Measurements from ENCODE around the gene ARID1B.

Gene ARID1B

DNA sequence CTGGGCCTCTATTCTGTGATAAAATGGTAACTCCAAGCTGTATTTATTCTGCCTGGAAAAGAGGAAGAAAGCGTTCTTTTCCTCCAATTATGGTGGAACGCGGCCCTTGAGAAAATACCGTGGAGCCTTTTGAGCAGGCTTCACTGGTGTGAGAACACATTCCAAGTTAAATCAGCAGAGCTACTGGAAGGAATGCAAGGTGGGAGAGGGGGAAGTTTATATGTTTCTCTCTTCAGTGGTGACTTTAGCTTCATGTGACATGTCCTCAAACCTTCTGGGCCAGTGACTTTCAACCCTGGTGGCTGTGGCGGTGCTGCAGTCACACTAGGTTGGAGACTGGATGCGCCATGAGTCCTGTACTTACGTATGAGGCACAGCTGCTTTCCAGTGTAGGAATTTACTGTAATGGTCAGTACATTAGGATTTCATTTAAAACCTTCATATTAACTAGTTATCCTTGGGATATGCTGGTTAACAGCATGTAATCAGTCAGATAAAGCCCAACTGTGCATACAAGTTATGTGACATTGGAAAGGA, 221.7 kb downstream of the ARID1B start:
- TF ChIP-seq, protein P1, sequence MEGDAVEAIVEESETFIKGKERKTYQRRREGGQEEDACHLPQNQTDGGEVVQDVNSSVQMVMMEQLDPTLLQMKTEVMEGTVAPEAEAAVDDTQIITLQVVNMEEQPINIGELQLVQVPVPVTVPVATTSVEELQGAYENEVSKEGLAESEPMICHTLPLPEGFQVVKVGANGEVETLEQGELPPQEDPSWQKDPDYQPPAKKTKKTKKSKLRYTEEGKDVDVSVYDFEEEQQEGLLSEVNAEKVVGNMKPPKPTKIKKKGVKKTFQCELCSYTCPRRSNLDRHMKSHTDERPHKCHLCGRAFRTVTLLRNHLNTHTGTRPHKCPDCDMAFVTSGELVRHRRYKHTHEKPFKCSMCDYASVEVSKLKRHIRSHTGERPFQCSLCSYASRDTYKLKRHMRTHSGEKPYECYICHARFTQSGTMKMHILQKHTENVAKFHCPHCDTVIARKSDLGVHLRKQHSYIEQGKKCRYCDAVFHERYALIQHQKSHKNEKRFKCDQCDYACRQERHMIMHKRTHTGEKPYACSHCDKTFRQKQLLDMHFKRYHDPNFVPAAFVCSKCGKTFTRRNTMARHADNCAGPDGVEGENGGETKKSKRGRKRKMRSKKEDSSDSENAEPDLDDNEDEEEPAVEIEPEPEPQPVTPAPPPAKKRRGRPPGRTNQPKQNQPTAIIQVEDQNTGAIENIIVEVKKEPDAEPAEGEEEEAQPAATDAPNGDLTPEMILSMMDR (IDR thresholded peaks at IDR 0.05; ENCODE audit: low read depth, low read length, missing control alignments), result no peak
- in situ Hi-C loops (cut with HindIII; ENCODE audit: low pct_ligation_motif_present, low sequenced_read_pairs), result no loop called here
- H3K4me3 ChIP-seq (ENCODE audit: low read depth, low read length), result no peak overlapping the region
- DNase-seq, result no peak
- no peaks in the 10 kb centered on the region for H3K36me3 ChIP-seq (replicated peaks)
- no peaks in the 10 kb centered on the region for H3K27me3 ChIP-seq (replicated peaks)
- H3K27ac ChIP-seq, result no peak overlapping the region

DNA sequence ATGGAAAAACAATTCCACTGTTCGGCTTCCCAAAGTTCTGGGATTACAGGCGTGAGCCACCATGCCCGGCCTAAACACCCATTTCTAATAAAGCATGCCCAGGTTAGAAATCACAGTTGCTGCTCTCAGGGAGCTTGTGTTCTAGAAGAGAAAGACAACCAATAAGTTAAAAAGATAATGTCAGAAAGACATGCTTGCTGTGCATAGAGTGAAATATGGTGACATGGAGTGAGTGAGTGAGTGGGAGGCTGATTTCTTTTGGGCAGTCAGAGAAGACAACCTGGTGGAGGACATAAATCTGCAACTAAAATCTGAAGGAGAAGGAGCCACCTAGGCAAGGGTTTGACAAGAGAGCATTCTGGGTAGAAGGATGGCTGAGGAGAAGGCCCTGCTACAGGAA, 222.6 kb downstream of the ARID1B start:
- no peak overlapping the region for H3K27ac ChIP-seq
- no peaks in the 10 kb centered on the region for H3K27me3 ChIP-seq (replicated peaks)
- TF ChIP-seq, protein P1 (IDR thresholded peaks at IDR 0.05; ENCODE audit: low read depth, low read length, missing control alignments), result no peak
- in situ Hi-C loops (cut with HindIII; ENCODE audit: low pct_ligation_motif_present, low sequenced_read_pairs), result no loop called here
- H3K4me3 ChIP-seq (ENCODE audit: low read depth, low read length), result no peak overlapping the region
- no peaks in the 10 kb centered on the region for H3K36me3 ChIP-seq (replicated peaks)
- no peak for DNase-seq

DNA sequence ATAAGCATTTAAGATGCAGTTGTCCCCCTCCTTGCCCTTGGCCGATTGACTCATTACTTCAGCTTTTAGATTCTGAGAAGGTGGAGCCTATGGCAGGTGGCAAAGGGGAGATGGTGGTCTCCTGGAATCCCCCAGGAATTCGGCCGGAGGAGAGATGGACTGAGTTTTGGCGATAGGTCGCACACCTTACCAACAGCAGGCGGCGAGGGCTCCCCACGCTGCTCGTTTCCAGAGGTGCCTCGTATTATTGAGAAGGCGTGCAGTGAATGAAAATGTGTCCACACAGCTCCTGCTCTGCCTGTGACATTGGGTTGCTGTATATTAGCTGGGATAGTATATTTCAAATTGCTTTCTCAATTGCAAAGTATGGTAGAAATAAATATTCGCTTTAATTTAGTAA, 224.5 kb downstream of the ARID1B start:
- H3K27ac ChIP-seq, result no peak overlapping the region
- H3K4me3 ChIP-seq (ENCODE audit: low read depth, low read length), result no peak overlapping the region
- H3K27me3 ChIP-seq (replicated peaks), result no peaks in the 10 kb centered on the region
- TF ChIP-seq, protein P1 (IDR thresholded peaks at IDR 0.05; ENCODE audit: low read depth, low read length, missing control alignments), result no peak
- no peak for DNase-seq
- in situ Hi-C loops (cut with HindIII; ENCODE audit: low pct_ligation_motif_present, low sequenced_read_pairs), result no loop called here
- no peaks in the 10 kb centered on the region for H3K36me3 ChIP-seq (replicated peaks)

DNA sequence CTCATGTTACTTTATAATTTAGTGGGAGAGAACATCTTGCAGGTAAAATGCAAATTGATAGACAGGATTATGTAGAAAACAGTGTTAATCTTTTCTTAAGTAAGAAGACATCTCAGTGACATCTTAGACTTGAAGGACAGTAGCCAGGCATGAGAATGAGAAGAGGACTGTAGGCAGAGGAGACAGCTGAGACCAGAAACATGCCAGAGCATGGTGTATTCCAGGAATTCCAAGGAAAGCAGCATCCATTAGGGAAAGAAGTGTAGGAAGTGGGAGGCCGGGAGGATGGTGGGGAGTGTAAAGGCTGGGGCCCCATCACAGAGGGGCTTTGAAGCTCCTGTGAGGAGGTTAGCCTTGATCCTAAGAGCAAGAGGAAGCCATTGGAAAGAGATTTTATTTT, 225.6 kb downstream of the ARID1B start:
- Histone ChIP-seq H3K4me3 (ENCODE audit: low read depth, low read length) (no peak overlapping the region), H3K27me3 (replicated peaks) (no peaks in the 10 kb centered on the region), H3K36me3 (replicated peaks) (no peaks in the 10 kb centered on the region), H3K27ac (no peak overlapping the region)
- no peak for DNase-seq
- in situ Hi-C loops (cut with HindIII; ENCODE audit: low pct_ligation_motif_present, low sequenced_read_pairs), result no loop called here
- TF ChIP-seq, protein P1 (IDR thresholded peaks at IDR 0.05; ENCODE audit: low read depth, low read length, missing control alignments), result no peak

- H3K27ac ChIP-seq, result no peak overlapping the region
- DNase-seq, result no peak
- TF ChIP-seq, protein P1 (IDR thresholded peaks at IDR 0.05; ENCODE audit: low read depth, low read length, missing control alignments), result no peak
- no peaks in the 10 kb centered on the region for H3K36me3 ChIP-seq (replicated peaks)
- H3K4me3 ChIP-seq (ENCODE audit: low read depth, low read length), result no peak overlapping the region
- H3K27me3 ChIP-seq (replicated peaks), result no peaks in the 10 kb centered on the region
- in situ Hi-C loops (cut with HindIII; ENCODE audit: low pct_ligation_motif_present, low sequenced_read_pairs), result no loop called here
Observed at GRCh38 chr6:157005940-157006339, 228.8 kb downstream of the ARID1B start.

DNA sequence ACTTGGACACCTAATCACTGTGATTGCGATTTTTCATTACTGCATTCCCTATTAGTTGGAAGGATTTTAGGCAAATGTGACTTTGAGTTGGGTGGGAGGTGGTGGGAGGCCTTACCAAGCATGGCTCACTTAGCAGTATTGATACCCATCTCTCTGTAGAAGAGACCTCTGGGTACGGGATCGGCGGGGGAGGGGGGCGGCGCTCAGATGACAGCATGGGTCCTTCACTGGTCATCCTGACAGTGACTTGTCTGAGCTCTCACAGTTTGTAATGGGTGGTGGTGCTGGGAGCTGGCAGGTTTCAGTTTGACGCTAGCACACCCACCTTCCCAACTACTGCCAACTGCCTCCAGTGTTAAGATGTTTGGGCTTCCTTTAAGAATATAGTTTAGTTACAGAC, 231.4 kb downstream of the ARID1B start:
- in situ Hi-C loops (cut with HindIII; ENCODE audit: low pct_ligation_motif_present, low sequenced_read_pairs), result no loop called here
- Histone ChIP-seq H3K27me3 (replicated peaks) (no peaks in the 10 kb centered on the region), H3K27ac (no peak overlapping the region), H3K36me3 (replicated peaks) (no peaks in the 10 kb centered on the region), H3K4me3 (ENCODE audit: low read depth, low read length) (no peak overlapping the region)
- TF ChIP-seq, protein P1 (IDR thresholded peaks at IDR 0.05; ENCODE audit: low read depth, low read length, missing control alignments), result no peak
- no peak for DNase-seq
